Cardiac fibroblast (primary cell): ENCODE results near the gene LIX1.
A peak's percentile ranks its signal among the peaks of the same experiment; 100 is the strongest.

Source experiments
- DNase-seq, 2 donors: peaks; one replicate each; pipeline versions ENCODE4 v3.0.0 to v3.0.0-alpha.2; 2010; ENCODE audit warnings: low read depth in 2 of 2
- H3K4me3 ChIP-seq, 2 donors: replicated peaks in 1 of 2; 1 replicate in 1 of 2; 2 replicates in 1 of 2; pipeline ENCODE4 v1.5.1; 2011; ENCODE audit warnings: low read depth in 2 of 2, low read length in 2 of 2, mild to moderate bottlenecking in 2 of 2, moderate library complexity in 1 of 2
- TF ChIP-seq, protein P1 (sequence below): IDR thresholded peaks from one replicate; pipeline ENCODE4 v1.5.1; 2011; ENCODE audit warnings: low read depth, mild to moderate bottlenecking, low read length, inconsistent platforms

The LIX1 gene

DNA sequence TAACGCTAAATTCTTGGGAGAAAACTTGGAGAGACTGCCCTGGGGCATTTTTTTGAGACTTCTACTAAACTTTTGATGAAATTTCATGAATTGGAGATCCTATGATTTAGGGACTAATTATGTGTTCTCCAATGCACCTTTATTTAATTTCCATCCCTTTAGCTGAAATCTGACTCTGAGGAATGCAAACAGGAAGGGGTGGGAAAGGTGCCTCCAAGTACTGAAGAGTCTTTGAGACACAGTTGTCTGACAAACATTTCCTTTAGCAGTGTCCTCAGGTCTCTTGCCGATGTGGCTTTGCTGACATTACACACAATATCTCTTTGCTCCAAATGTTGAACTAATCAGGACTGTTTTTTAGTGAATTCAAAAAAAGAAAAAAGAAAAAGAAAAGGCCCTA, 76.9 kb downstream of the LIX1 start:
- TF ChIP-seq, protein P1, sequence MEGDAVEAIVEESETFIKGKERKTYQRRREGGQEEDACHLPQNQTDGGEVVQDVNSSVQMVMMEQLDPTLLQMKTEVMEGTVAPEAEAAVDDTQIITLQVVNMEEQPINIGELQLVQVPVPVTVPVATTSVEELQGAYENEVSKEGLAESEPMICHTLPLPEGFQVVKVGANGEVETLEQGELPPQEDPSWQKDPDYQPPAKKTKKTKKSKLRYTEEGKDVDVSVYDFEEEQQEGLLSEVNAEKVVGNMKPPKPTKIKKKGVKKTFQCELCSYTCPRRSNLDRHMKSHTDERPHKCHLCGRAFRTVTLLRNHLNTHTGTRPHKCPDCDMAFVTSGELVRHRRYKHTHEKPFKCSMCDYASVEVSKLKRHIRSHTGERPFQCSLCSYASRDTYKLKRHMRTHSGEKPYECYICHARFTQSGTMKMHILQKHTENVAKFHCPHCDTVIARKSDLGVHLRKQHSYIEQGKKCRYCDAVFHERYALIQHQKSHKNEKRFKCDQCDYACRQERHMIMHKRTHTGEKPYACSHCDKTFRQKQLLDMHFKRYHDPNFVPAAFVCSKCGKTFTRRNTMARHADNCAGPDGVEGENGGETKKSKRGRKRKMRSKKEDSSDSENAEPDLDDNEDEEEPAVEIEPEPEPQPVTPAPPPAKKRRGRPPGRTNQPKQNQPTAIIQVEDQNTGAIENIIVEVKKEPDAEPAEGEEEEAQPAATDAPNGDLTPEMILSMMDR, result no peak
- no peak overlapping the region for H3K4me3 ChIP-seq
- DNase-seq, result no peak

DNA sequence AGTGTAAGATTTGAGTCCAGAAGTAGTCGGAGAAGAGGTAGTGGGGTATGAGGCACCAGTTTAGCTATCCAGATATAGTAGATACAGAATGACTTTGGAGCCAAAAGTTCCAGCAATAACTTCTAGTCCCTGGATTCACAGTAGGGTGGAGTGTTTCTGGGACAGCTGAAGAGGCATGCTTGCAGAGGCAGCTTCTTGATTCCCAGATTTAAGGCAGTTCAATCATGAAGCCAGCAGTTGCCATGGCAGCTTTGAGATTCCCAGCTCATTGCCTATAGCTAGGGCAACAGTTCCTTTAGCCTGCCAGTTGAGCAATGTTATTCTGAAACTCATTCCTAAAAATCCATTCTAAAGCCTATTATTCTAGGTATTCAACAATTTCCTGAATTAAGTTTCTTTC, 79.2 kb downstream of the LIX1 start:
- TF ChIP-seq, protein P1, result no peak
- no peak overlapping the region for H3K4me3 ChIP-seq
- no peak for DNase-seq

DNA sequence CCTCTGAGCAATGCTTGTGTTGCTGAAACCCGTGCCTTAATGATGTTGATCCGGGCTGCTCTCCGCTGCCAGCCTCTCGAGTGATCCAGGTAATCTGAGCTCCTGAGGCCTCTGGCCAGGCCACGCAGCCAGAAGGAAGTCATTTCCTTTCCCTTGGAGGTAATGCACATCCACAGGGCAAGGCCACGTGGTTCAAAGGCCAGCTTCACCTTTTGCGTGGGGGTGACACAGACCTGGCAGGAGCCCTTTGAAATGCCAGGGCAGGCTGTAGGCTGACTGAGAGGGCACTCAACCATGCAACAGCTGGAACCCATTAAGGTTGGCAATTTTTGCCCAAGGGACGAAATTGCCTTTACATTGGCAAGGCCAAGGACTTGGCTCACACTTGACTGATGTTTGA, 80.4 kb downstream of the LIX1 start:
- TF ChIP-seq, protein P1, result no peak
- DNase-seq, result no peak
- no peak overlapping the region for H3K4me3 ChIP-seq

DNA sequence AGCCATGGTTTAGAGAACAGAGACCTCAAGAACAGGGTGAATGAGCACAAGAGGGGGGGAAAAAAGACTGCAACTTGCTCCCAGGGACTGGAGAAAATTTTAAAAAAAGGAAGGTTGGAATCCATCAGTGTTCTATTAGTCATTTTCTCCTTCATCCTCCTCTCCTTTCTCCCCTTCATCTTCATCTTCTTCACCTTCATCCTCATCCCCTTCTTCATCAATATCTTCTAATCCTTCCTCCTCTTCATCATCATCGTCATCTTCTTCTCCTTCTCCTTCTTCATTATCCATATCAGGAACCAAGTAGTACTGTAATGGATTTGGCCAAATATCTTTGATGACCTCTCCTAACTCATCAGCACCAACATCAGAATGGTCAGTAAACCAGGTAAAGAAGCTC, 86.1 kb downstream of the LIX1 start:
- no peak for DNase-seq
- TF ChIP-seq, protein P1, result no peak
- no peak overlapping the region for H3K4me3 ChIP-seq

DNA sequence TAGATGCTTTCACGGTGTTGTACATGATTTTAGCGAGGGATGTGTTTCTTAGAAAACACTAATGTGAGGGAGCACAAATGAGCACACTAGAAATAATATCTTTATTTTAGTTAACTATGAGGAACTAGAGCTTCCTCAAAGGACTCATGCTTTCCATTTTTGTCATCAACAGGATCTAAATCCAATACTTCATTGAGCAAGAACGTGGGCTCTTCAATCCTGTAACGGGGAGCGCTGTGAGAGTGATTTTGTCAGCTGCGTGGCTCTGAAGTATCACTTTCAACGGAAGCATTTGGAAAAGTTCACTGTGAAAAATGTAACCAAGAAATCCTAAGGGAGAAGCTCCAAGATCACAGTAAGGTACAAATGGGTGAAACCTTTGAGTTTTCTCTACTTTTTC, 93.2 kb downstream of the LIX1 start:
- DNase-seq, result no peak
- no peak overlapping the region for H3K4me3 ChIP-seq
- TF ChIP-seq, protein P1, result no peak

DNA sequence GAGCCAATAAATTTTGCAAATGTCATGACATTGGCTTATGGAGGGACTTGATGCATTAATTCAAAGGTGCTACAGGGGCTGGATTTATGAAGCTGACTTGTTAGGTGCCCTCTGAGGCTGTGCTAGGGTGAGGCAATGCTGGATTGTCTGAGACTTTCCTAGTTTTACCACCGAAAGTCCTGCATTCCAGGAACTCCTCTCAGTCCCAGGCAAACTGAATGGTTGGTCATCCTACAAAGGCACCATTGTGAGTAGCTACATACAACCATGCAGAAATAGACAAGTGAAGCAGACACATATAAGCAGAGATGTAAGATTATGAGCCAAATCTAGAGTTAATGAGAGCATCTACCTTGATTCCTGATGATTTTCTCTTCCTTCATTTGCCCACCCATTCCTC, 95.3 kb downstream of the LIX1 start:
- no peak for DNase-seq
- H3K4me3 ChIP-seq, result no peak overlapping the region
- TF ChIP-seq, protein P1, result no peak

DNA sequence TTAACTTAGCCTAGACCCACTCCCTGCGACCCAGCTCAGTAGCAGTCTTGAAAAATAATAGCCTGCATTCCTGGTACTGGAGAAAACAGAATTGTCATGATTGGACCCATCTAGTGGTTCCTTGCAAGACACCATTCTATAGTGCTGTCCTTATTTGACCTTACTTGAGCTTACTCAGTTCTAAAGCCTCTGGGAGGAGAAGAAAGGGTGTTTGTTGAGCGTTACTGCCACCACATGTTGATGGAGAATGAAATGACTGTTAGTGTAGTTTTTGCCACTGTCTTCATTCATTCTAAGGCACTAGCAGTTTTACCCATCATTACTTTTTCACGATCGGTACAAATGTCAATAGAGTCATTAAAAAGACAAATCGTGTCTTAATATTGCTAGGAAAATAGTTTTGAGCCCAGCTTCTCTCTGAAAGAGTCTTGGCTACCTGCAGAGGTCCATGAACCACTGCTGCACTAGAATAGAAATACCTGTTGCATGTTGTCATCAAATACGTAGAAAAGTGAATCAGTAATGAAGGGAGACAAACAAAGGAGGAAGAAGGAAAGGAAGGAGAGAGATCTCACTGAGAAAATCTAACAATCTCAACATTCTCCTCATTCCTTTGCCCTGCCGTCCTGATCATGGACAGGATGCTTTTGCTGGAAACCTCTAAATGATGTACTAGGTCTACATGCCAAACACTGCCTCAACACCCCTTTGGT, 96.0 kb downstream of the LIX1 start:
- TF ChIP-seq, protein P1, result no peak
- no peak overlapping the region for H3K4me3 ChIP-seq
- DNase-seq, result peak; percentile 15 to 43
